ENCODE results near the gene TENM4. TPM values are rescaled to one million over a fixed set of nuclear protein-coding genes. Genes with fewer than 3 reads are reported as not detected.

Gene TENM4
- total RNA-seq, 2 experiments from 2014 or later: not detected

GRCh38 chr11:78780889-78781288, 659.9 kb downstream of the TENM4 start:
- Histone ChIP-seq H3K9me3 (ENCODE audit: low read length) (no peaks in the 10 kb centered on the region), H3K27ac (ENCODE audit: low read depth, low read length, poor library complexity, severe bottlenecking) (no peak overlapping the region), H3K79me2 (ENCODE audit: insufficient read depth, low read depth, low read length) (no peaks in the 10 kb centered on the region), H3K4me2 (ENCODE audit: low read length) (no peak overlapping the region), H3K36me3 (ENCODE audit: insufficient read depth, low read length) (no peaks in the 10 kb centered on the region), H4K20me1 (ENCODE audit: insufficient read depth, low read length) (no peaks in the 10 kb centered on the region), H3K4me1 (ENCODE audit: insufficient read depth, low read length, poor library complexity, severe bottlenecking) (no peaks in the 10 kb centered on the region), H2AFZ (ENCODE audit: low read length) (no peak overlapping the region), H3K9me2 (ENCODE audit: insufficient read depth, low read length) (no peaks in the 10 kb centered on the region), H3K4me3 (ENCODE audit: low read depth, low read length, poor library complexity, severe bottlenecking) (no peak overlapping the region)
- ChIA-PET CTCF (ENCODE audit: unreplicated experiment) (no interaction called here), POLR2A (interaction anchor here (0.9 kb wide), 1 partner anchor 64 kb away, joined by 4 read pairs; no protein-coding TSS in a partner anchor)
- no peak for TF ChIP-seq EZH2phosphoT487 (IDR thresholded peaks at IDR 0.05; ENCODE audit: borderline replicate concordance, low read depth, low read length)
- no peak for TF ChIP-seq CTCF (conservative IDR thresholded peaks at IDR 0.05; ENCODE audit: low read length)
- no TSS peak for BruUV-seq (replicated peaks)
- intact Hi-C loops (cut with micrococcal nuclease; ENCODE audit: unreplicated experiment): no loop called here
- DNase-seq (ENCODE audit: low spot score): no peak

GRCh38 chr11:78773492-78773891, 667.3 kb downstream of the TENM4 start:
- H3K9me3 ChIP-seq (ENCODE audit: low read length): no peaks in the 10 kb centered on the region
- H3K4me3 ChIP-seq (ENCODE audit: low read depth, low read length, poor library complexity, severe bottlenecking): no peak overlapping the region
- intact Hi-C loops (cut with micrococcal nuclease; ENCODE audit: unreplicated experiment): no loop called here
- no peak overlapping the region for H2AFZ ChIP-seq (ENCODE audit: low read length)
- no peaks in the 10 kb centered on the region for H4K20me1 ChIP-seq (ENCODE audit: insufficient read depth, low read length)
- TF ChIP-seq EZH2phosphoT487 (IDR thresholded peaks at IDR 0.05; ENCODE audit: borderline replicate concordance, low read depth, low read length) (no peak), CTCF (conservative IDR thresholded peaks at IDR 0.05; ENCODE audit: low read length) (no peak)
- ChIA-PET CTCF (ENCODE audit: unreplicated experiment) (no interaction called here), POLR2A (no interaction called here)
- H3K9me2 ChIP-seq (ENCODE audit: insufficient read depth, low read length): no peaks in the 10 kb centered on the region
- no peaks in the 10 kb centered on the region for H3K79me2 ChIP-seq (ENCODE audit: insufficient read depth, low read depth, low read length)
- H3K36me3 ChIP-seq (ENCODE audit: insufficient read depth, low read length): no peaks in the 10 kb centered on the region
- DNase-seq (ENCODE audit: low spot score): no peak
- no TSS peak for BruUV-seq (replicated peaks)
- H3K27ac ChIP-seq (ENCODE audit: low read depth, low read length, poor library complexity, severe bottlenecking): no peak overlapping the region
- no peaks in the 10 kb centered on the region for H3K4me1 ChIP-seq (ENCODE audit: insufficient read depth, low read length, poor library complexity, severe bottlenecking)
- no peak overlapping the region for H3K4me2 ChIP-seq (ENCODE audit: low read length)

GRCh38 chr11:78773077-78773476, 667.8 kb downstream of the TENM4 start:
- Histone ChIP-seq H4K20me1 (ENCODE audit: insufficient read depth, low read length) (no peaks in the 10 kb centered on the region), H2AFZ (ENCODE audit: low read length) (no peak overlapping the region), H3K4me3 (ENCODE audit: low read depth, low read length, poor library complexity, severe bottlenecking) (no peak overlapping the region), H3K4me1 (ENCODE audit: insufficient read depth, low read length, poor library complexity, severe bottlenecking) (no peaks in the 10 kb centered on the region), H3K9me3 (ENCODE audit: low read length) (no peaks in the 10 kb centered on the region), H3K36me3 (ENCODE audit: insufficient read depth, low read length) (no peaks in the 10 kb centered on the region), H3K9me2 (ENCODE audit: insufficient read depth, low read length) (no peaks in the 10 kb centered on the region), H3K27ac (ENCODE audit: low read depth, low read length, poor library complexity, severe bottlenecking) (no peak overlapping the region), H3K4me2 (ENCODE audit: low read length) (no peak overlapping the region), H3K79me2 (ENCODE audit: insufficient read depth, low read depth, low read length) (no peaks in the 10 kb centered on the region)
- no peak for TF ChIP-seq EZH2phosphoT487 (IDR thresholded peaks at IDR 0.05; ENCODE audit: borderline replicate concordance, low read depth, low read length)
- no peak for TF ChIP-seq CTCF (conservative IDR thresholded peaks at IDR 0.05; ENCODE audit: low read length)
- intact Hi-C loops (cut with micrococcal nuclease; ENCODE audit: unreplicated experiment): no loop called here
- no peak for DNase-seq (ENCODE audit: low spot score)
- CTCF ChIA-PET (ENCODE audit: unreplicated experiment): no interaction called here
- no TSS peak for BruUV-seq (replicated peaks)
- POLR2A ChIA-PET: no interaction called here
